Ascending aorta (tissue), 2 donors: ENCODE results near the gene TIMELESS. TPM values are rescaled to one million over a fixed set of nuclear protein-coding genes. Genes with fewer than 3 reads are reported as not detected.

Experiments used
- DNase-seq, 2 donors: peaks; one replicate each; pipeline ENCODE4 v3.0.0-alpha.2; 2019; ENCODE audit warnings: low spot score in 2 of 2
- H3K27ac ChIP-seq, 2 donors: fragments of 200-600 bp; sonication (generic); one replicate each; pipeline ENCODE4 v1.5.1; 2016 to 2017; ENCODE audit warnings: mild to moderate bottlenecking in 1 of 2
- H3K27me3 ChIP-seq: fragments of 200-600 bp; sonication (generic); one replicate; pipeline ENCODE4 v1.5.1; 2017
- H3K36me3 ChIP-seq, 2 donors: fragments of 200-600 bp; sonication (generic); one replicate each; pipeline ENCODE4 v1.5.1; 2016
- H3K4me1 ChIP-seq, 2 donors: fragments of 200-600 bp; sonication (generic); one replicate each; pipeline ENCODE4 v1.5.1; 2016 to 2017; ENCODE audit warnings: mild to moderate bottlenecking in 1 of 2
- H3K4me3 ChIP-seq, 2 donors: fragments of 200-600 bp; sonication (generic); one replicate each; pipeline ENCODE4 v1.5.1; 2016 to 2017; ENCODE audit warnings: mild to moderate bottlenecking in 1 of 2
- H3K9me3 ChIP-seq, 2 donors: fragments of 200-600 bp; sonication (generic); one replicate each; pipeline ENCODE4 v1.5.1; 2016
- intact Hi-C: fragments of 100-400 bp; cut with DNase I; formaldehyde crosslinking; loops from one replicate; pipeline ENCODE4 v1.15.1; 2023
- total RNA-seq: library from RNA; depleted of rRNA; stranded (reverse); fragments of >200 nt; gene quantifications from one replicate; pipeline ENCODE4 v1.1.0, GENCODE V29; 2016
- TF ChIP-seq, protein P1 (sequence below), 3 experiments: fragments of 200-600 bp in 2 of 3; fragments of 450-650 bp in 1 of 3; sonication (generic) in 2 of 3; IDR thresholded peaks; one replicate each; pipeline ENCODE4 v1.5.1; 2016 to 2019; ENCODE audit warnings: antibody characterized with exemption in 3 of 3, mild to moderate bottlenecking in 1 of 3, moderate library complexity in 1 of 3

TIMELESS gene
- total RNA-seq, 1 donor from 2014 or later: 2.0 TPM

DNA sequence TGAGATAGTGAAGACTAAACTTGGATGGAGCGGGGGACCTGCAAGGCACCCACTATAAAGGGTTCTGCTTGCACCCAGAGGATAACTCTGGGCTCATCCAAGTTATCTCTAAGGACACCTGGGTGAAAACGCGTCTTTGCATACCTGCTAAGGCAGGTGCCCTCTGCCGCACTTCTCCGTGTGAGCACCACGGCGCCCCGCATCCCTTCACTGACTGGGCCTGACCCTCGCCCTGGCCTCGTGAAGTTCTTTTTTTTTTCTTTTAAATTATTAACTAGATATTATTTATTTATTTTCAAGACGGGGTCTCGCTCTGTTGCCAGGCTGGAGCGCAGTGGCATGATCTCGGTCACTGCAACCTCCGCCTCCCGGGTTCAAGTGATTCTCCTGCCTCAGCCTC lies 66.6 kb downstream of the TIMELESS start:
- Histone ChIP-seq H3K9me3 (no peaks in the 10 kb centered on the region), H3K36me3 (no peaks in the 10 kb centered on the region), H3K27me3 (no peaks in the 10 kb centered on the region), H3K27ac (no peak overlapping the region), H3K4me1 (no peaks in the 10 kb centered on the region), H3K4me3 (no peak overlapping the region)
- peak in 1 of 2 donors; percentile 25 for DNase-seq
- TF ChIP-seq, protein P1, sequence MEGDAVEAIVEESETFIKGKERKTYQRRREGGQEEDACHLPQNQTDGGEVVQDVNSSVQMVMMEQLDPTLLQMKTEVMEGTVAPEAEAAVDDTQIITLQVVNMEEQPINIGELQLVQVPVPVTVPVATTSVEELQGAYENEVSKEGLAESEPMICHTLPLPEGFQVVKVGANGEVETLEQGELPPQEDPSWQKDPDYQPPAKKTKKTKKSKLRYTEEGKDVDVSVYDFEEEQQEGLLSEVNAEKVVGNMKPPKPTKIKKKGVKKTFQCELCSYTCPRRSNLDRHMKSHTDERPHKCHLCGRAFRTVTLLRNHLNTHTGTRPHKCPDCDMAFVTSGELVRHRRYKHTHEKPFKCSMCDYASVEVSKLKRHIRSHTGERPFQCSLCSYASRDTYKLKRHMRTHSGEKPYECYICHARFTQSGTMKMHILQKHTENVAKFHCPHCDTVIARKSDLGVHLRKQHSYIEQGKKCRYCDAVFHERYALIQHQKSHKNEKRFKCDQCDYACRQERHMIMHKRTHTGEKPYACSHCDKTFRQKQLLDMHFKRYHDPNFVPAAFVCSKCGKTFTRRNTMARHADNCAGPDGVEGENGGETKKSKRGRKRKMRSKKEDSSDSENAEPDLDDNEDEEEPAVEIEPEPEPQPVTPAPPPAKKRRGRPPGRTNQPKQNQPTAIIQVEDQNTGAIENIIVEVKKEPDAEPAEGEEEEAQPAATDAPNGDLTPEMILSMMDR (IDR thresholded peaks at IDR 0.05): no peak
- intact Hi-C loops: no loop called here

DNA sequence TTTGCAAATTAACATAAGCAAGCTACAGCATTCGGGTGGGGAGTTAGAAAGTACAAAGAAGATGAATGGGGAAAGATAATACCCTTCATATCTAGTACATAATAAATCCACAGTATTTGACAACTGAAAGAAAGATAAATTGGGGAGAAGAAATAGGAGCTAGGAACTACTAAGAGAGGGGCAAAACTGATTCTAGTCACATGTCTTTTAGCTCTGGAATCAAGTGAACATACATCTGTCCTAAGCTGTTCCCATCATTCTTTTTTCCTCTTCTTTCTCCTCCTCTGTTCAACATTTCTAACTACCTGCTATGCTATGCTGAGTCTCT lies 71.3 kb downstream of the TIMELESS start:
- Histone ChIP-seq H3K9me3 (no peaks in the 10 kb centered on the region), H3K27ac (no peak overlapping the region), H3K36me3 (no peaks in the 10 kb centered on the region), H3K27me3 (no peaks in the 10 kb centered on the region), H3K4me3 (no peak overlapping the region), H3K4me1 (no peaks in the 10 kb centered on the region)
- no peak for DNase-seq
- intact Hi-C loops: no loop called here
- TF ChIP-seq, protein P1 (IDR thresholded peaks at IDR 0.05): no peak

DNA sequence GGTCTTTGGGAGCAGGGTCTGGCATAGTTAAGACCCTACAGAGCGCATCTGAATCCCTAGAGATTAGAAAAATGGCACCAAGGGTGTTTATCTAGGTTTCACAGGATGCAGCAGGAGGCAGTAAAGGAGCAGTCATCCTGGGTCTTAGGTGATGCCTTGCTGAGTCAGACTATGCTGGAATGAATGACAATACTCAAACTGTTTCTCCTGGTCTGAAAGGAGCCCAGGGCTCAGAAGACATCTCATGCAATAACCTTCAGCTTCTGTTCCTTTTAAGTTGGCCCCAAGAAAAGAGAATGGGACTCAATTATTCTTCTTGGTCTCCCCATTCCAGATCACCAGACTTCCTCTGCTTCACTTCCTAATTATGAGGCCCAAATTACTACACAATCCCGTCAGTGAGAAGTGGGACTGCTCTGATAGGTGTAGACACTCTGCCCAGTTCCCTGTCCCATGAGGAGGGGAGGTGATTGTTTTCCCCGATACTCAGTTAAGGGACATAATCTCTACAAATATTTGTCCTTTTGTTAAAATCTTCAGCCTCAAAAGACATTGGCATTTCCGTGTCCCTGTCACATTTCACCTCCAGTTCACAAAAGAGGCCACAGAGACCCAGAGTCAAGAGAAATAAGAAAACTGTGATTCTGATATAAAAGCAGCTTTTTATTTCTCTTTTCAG lies 71.8 kb downstream of the TIMELESS start:
- intact Hi-C loops: no loop called here
- TF ChIP-seq, protein P1 (IDR thresholded peaks at IDR 0.05): no peak

DNA sequence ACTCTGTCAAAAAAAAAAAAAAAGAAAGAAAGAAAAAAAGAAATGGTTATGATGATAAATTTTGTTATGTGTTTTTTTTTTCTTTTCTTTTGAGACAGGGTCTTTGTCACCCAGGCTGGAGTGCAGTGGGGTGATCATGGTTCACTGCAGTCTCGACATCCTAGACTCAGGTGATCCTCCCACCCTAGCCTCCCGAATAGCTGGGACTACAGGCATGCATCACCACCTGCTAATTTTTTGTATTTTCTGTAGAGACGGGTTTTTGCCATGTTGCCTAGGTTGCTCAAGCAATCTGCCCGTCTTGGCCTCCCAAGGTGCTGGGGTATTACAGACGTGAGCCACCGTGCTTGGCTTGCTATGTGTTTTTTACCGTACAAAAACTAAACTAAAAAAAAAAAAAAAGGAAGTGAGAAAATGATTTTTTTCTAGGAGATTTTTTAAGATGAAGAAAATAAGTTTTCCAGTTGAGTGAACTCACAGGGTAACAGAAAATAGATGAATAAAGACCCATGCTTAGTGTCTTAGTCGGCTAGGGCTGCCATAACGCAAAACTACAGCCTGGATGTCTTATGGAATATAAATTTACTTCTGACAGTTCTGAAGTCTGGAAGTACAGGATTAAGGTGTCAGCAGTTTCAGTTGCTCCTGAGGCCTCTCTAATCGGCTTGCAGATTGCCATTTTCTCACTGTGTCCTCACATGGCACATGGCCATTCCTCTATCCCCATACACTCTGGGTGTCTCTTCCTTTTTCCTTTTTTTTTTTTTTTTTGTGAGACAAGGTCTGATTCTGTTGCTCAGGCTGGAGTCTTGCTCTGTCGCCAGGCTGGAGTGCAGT lies 73.4 kb downstream of the TIMELESS start:
- TF ChIP-seq, protein P1 (IDR thresholded peaks at IDR 0.05): no peak
- peak in 1 of 2 donors; percentile 24 for DNase-seq
- no peaks in the 10 kb centered on the region for H3K36me3 ChIP-seq
- H3K4me3 ChIP-seq: no peak overlapping the region
- intact Hi-C loops: no loop called here
- no peak overlapping the region for H3K27ac ChIP-seq
- no peaks in the 10 kb centered on the region for H3K9me3 ChIP-seq
- H3K27me3 ChIP-seq: no peaks in the 10 kb centered on the region
- H3K4me1 ChIP-seq: no peaks in the 10 kb centered on the region

More for the DNA sequence above, 71.8 kb downstream of the TIMELESS start:
- no peak overlapping the region for H3K4me3 ChIP-seq
- no peaks in the 10 kb centered on the region for H3K27me3 ChIP-seq
- H3K4me1 ChIP-seq: no peaks in the 10 kb centered on the region
- DNase-seq: peak in 1 of 2 donors; percentile 15
- H3K9me3 ChIP-seq: no peaks in the 10 kb centered on the region
- H3K36me3 ChIP-seq: no peaks in the 10 kb centered on the region
- no peak overlapping the region for H3K27ac ChIP-seq

DNA sequence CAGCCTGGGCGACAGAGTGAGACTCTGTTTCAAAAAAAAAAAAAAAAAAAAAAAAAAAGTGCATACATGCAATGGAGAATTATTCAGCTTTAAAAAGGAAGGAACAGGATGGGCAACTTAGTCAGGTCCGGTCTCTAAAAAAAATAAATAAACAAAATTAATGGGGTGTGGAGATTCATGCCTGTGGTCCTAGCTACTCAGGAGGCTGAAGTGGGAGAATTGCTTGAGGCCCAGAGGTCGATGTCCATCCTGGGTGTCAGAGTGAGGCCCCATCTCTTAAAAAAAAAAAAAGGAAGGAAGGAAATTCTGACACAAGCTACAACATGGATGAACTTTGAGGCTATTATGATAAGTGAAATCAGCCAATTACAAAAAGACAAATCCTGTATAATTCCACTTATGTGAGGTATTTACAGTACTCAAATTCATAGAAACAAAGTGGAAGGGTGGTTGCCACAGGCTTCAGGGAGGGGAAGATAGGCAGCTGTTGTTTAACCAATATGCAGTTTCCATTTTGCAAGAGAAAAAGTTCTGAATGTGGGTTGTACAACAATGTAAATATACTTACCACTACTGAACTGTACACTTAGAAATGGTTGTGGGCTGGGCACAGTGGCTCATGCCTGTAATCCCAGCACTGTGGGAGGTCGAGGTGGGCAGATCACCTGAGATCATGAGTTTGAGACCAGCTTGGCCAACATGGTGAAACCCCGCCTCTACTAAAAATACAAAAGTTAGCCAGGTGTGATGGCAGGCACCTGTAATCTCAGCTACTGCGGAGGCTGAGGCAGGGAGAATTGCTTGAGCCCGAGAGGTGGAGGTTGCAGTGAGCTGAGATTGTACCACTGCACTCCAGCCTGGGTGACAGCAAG lies 74.3 kb downstream of the TIMELESS start:
- TF ChIP-seq, protein P1 (IDR thresholded peaks at IDR 0.05): no peak
- Histone ChIP-seq H3K27me3 (no peaks in the 10 kb centered on the region), H3K9me3 (no peaks in the 10 kb centered on the region), H3K27ac (no peak overlapping the region), H3K36me3 (no peaks in the 10 kb centered on the region), H3K4me3 (no peak overlapping the region), H3K4me1 (no peaks in the 10 kb centered on the region)
- intact Hi-C loops: no loop called here
- DNase-seq: peak in 1 of 2 donors; percentile 21
